ENCODE results near the gene SGTB.
"Not testable (repeated sequence)": the region's sequence is repeated elsewhere in the genome, so short reads cannot be mapped to it uniquely, and the experiment has no call there.

Gene SGTB

GRCh38 chr5:65695162-65695755, 26.6 kb downstream of the SGTB start:
- no peak for TF ChIP-seq CTCF (conservative IDR thresholded peaks at IDR 0.05)
- no peak overlapping the region for H3K27ac ChIP-seq

GRCh38 chr5:65693121-65693520, 28.8 kb downstream of the SGTB start:
- H3K27ac ChIP-seq = no peak overlapping the region
- no peak for TF ChIP-seq CTCF (conservative IDR thresholded peaks at IDR 0.05)

- TF ChIP-seq CTCF (conservative IDR thresholded peaks at IDR 0.05) = no peak
- H3K27ac ChIP-seq = no peak overlapping the region
Observed at GRCh38 chr5:65682148-65682547, 39.8 kb downstream of the SGTB start.

- not testable (repeated sequence) for H3K27ac ChIP-seq
Observed at GRCh38 chr5:65676056-65676455, 45.9 kb downstream of the SGTB start.

- no peak overlapping the region for H3K27ac ChIP-seq
- TF ChIP-seq CTCF (conservative IDR thresholded peaks at IDR 0.05) = no peak
Observed at GRCh38 chr5:65674749-65675148, 47.2 kb downstream of the SGTB start.

GRCh38 chr5:65672796-65673195, 49.1 kb downstream of the SGTB start:
- H3K27ac ChIP-seq = no peak overlapping the region
- TF ChIP-seq CTCF (conservative IDR thresholded peaks at IDR 0.05) = no peak

GRCh38 chr5:65668696-65669095, 53.2 kb downstream of the SGTB start:
- no peak overlapping the region for H3K27ac ChIP-seq
- no peak for TF ChIP-seq CTCF (conservative IDR thresholded peaks at IDR 0.05)

GRCh38 chr5:65663804-65664521, 57.9 kb downstream of the SGTB start:
- TF ChIP-seq CTCF (conservative IDR thresholded peaks at IDR 0.05) = peak; percentile 62; the same call in 1 of the 2 replicates
- H3K27ac ChIP-seq = no peak overlapping the region

All from VCaP (cell line).